Panc1 (cell line): ENCODE results near the gene SORCS1.

Experiments
- POLR2AphosphoS5 ChIP-seq: IDR thresholded peaks from 2 replicates; pipeline ENCODE4 v1.6.1; 2012; ENCODE audit warnings: mild to moderate bottlenecking, low read depth, low read length, moderate library complexity
- SIN3A ChIP-seq: IDR thresholded peaks from 2 replicates; pipeline ENCODE4 v1.6.1; 2012; ENCODE audit warnings: low read depth, mild to moderate bottlenecking, low read length, moderate library complexity, borderline replicate concordance; ENCODE audit not compliant: insufficient read depth
- TCF7L2 ChIP-seq: IDR thresholded peaks from 2 replicates; pipeline ENCODE4 v1.6.1; 2011; ENCODE audit warnings: mild to moderate bottlenecking, low read depth, low read length, inconsistent platforms
- TF ChIP-seq, protein P1 (sequence below): fragments of 450-650 bp; IDR thresholded peaks from 2 replicates; pipeline ENCODE4 v1.5.1; 2017; ENCODE audit warnings: mild to moderate bottlenecking
- TF ChIP-seq, protein P2 (sequence below), 2 experiments: IDR thresholded peaks; 2 replicates each; pipeline ENCODE4 v1.6.1; 2011 to 2012; ENCODE audit warnings: low read depth in 2 of 2, control low read depth in 1 of 2, low read length in 1 of 2, mild to moderate bottlenecking in 1 of 2, moderate library complexity in 1 of 2; ENCODE audit not compliant: insufficient read depth in 1 of 2

DNA sequence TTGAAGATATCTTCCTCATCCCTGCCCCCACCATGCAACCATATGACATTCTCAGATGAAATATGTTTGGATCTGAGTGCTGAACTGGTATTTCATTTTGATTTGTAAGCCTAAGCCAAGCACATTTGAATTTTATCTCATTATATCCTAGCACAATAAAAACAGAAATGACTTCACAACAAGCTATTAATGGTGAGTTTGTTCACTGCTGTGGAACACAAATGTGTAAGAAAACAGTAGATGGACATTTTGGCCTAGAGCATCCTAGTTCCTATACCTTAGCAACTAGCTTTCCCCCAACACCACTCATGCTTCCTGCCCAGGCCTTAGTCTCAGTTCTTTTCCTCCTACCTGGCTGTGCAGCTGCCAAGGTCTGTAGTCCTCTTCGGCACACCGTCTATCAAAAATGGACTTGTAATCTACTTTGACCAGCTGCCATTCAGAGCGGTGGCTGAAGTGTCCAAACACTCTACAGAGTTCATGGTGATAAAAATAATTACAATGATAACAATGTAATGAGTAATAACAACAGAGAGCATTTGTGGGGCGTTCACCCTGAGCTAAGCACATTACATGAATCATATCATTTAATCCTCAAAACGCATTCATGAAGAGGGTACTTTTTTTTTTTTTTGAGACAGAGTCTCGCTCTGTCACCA lies 491.9 kb downstream of the SORCS1 start:
- TF ChIP-seq, protein P1, sequence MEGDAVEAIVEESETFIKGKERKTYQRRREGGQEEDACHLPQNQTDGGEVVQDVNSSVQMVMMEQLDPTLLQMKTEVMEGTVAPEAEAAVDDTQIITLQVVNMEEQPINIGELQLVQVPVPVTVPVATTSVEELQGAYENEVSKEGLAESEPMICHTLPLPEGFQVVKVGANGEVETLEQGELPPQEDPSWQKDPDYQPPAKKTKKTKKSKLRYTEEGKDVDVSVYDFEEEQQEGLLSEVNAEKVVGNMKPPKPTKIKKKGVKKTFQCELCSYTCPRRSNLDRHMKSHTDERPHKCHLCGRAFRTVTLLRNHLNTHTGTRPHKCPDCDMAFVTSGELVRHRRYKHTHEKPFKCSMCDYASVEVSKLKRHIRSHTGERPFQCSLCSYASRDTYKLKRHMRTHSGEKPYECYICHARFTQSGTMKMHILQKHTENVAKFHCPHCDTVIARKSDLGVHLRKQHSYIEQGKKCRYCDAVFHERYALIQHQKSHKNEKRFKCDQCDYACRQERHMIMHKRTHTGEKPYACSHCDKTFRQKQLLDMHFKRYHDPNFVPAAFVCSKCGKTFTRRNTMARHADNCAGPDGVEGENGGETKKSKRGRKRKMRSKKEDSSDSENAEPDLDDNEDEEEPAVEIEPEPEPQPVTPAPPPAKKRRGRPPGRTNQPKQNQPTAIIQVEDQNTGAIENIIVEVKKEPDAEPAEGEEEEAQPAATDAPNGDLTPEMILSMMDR = no peak
- TF ChIP-seq, protein P2, sequence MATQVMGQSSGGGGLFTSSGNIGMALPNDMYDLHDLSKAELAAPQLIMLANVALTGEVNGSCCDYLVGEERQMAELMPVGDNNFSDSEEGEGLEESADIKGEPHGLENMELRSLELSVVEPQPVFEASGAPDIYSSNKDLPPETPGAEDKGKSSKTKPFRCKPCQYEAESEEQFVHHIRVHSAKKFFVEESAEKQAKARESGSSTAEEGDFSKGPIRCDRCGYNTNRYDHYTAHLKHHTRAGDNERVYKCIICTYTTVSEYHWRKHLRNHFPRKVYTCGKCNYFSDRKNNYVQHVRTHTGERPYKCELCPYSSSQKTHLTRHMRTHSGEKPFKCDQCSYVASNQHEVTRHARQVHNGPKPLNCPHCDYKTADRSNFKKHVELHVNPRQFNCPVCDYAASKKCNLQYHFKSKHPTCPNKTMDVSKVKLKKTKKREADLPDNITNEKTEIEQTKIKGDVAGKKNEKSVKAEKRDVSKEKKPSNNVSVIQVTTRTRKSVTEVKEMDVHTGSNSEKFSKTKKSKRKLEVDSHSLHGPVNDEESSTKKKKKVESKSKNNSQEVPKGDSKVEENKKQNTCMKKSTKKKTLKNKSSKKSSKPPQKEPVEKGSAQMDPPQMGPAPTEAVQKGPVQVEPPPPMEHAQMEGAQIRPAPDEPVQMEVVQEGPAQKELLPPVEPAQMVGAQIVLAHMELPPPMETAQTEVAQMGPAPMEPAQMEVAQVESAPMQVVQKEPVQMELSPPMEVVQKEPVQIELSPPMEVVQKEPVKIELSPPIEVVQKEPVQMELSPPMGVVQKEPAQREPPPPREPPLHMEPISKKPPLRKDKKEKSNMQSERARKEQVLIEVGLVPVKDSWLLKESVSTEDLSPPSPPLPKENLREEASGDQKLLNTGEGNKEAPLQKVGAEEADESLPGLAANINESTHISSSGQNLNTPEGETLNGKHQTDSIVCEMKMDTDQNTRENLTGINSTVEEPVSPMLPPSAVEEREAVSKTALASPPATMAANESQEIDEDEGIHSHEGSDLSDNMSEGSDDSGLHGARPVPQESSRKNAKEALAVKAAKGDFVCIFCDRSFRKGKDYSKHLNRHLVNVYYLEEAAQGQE (IDR thresholded peaks at IDR 0.05; ENCODE audit: insufficient read depth in 1 of 2, low read depth in 2 of 2, low read length in 1 of 2) = no peak
- TF ChIP-seq SIN3A = no peak
- no peak for TF ChIP-seq POLR2AphosphoS5
- TF ChIP-seq TCF7L2 = no peak
